NCI-H1105 treated with DMSO at 0.1 percent for 48 hours (cell line): ENCODE data around the gene CD72.
"Not testable (repeated sequence)": the region's sequence is repeated elsewhere in the genome, so short reads cannot be mapped to it uniquely, and the experiment has no call there.

Experiments used
- DNase-seq: peaks from one replicate; lab custom pipeline; 2025; lab: John Stamatoyannopoulos, UW

CD72 gene

GRCh38 chr9:35588506-35588905 is 29.7 kb downstream of the CD72 start:
- not testable (repeated sequence) for DNase-seq

- DNase-seq: not testable (repeated sequence)
These were observed 33.5 kb downstream of the CD72 start for GRCh38 chr9:35584681-35585080.

- DNase-seq: not testable (repeated sequence)
These were observed 34.7 kb downstream of the CD72 start for GRCh38 chr9:35583521-35583920.

- not testable (repeated sequence) for DNase-seq
These were observed 38.5 kb downstream of the CD72 start for GRCh38 chr9:35579659-35580227.

- no peak for DNase-seq
These were observed 39.1 kb downstream of the CD72 start for GRCh38 chr9:35579130-35579529.

GRCh38 chr9:35577486-35577885 is 40.7 kb downstream of the CD72 start:
- no peak for DNase-seq

GRCh38 chr9:35575478-35575877 is 42.7 kb downstream of the CD72 start:
- no peak for DNase-seq

GRCh38 chr9:35574578-35575122 is 43.6 kb downstream of the CD72 start:
- DNase-seq: no peak

- no peak for DNase-seq
These were observed 47.3 kb downstream of the CD72 start for GRCh38 chr9:35570709-35571504.

GRCh38 chr9:35569206-35569605 is 49.0 kb downstream of the CD72 start:
- DNase-seq: no peak

- DNase-seq: no peak
These were observed 50.0 kb downstream of the CD72 start for GRCh38 chr9:35568196-35568595.

- no peak for DNase-seq
These were observed 51.8 kb downstream of the CD72 start for GRCh38 chr9:35566417-35566816.

- DNase-seq: no peak
These were observed 53.6 kb downstream of the CD72 start for GRCh38 chr9:35564658-35565061.

- DNase-seq: no peak
These were observed 54.4 kb downstream of the CD72 start for GRCh38 chr9:35563791-35564197.

GRCh38 chr9:35562895-35563780 is 55.1 kb downstream of the CD72 start:
- no peak for DNase-seq

- DNase-seq: no peak
These were observed 56.5 kb downstream of the CD72 start for GRCh38 chr9:35561468-35562261.

- DNase-seq: no peak
These were observed 57.4 kb downstream of the CD72 start for GRCh38 chr9:35560625-35561337.
